NCI-H526 treated with DMSO at 0.1 percent for 48 hours (cell line): ENCODE measurements around the gene TRPV4.

ENCODE experiments used
- DNase-seq: peaks from one replicate; lab custom pipeline; 2025; lab: John Stamatoyannopoulos, UW

TRPV4 gene

GRCh38 chr12:109739747-109740693, 93.2 kb downstream of the TRPV4 start:
- no peak for DNase-seq

- DNase-seq = no peak
Observed at GRCh38 chr12:109738878-109739665, 94.1 kb downstream of the TRPV4 start.

- DNase-seq = no peak
Observed at GRCh38 chr12:109738209-109738608, 95.0 kb downstream of the TRPV4 start.

GRCh38 chr12:109737631-109738030, 95.6 kb downstream of the TRPV4 start:
- peak; percentile 42 for DNase-seq

- no peak for DNase-seq
Observed at GRCh38 chr12:109737126-109737525, 96.1 kb downstream of the TRPV4 start.

GRCh38 chr12:109736552-109737108, 96.6 kb downstream of the TRPV4 start:
- no peak for DNase-seq

- no peak for DNase-seq
Observed at GRCh38 chr12:109735825-109736551, 97.2 kb downstream of the TRPV4 start.

- no peak for DNase-seq
Observed at GRCh38 chr12:109735051-109735521, 98.1 kb downstream of the TRPV4 start.

- peak; percentile 40 for DNase-seq
Observed at GRCh38 chr12:109734219-109735000, 98.8 kb downstream of the TRPV4 start.
